MM.1S (cell line): ENCODE results near the gene IL22RA1.
A peak's percentile ranks its signal among the peaks of the same experiment; 100 is the strongest.

Experiments used
- DNase-seq: peaks from one replicate; pipeline ENCODE4 v3.0.0-alpha.2; 2015
- H2AFZ ChIP-seq: fragments of 300-600 bp; sonication (generic); 2 replicates; pipeline ENCODE4 v1.6.0; 2016; ENCODE audit warnings: antibody characterized with exemption, low read length
- H3F3A ChIP-seq: fragments of 300-600 bp; sonication (generic); 2 replicates; pipeline ENCODE4 v1.6.1; 2016; ENCODE audit warnings: mild to moderate bottlenecking, antibody characterized with exemption, low read length, moderate library complexity, mixed read lengths; ENCODE audit not compliant: insufficient read depth
- H3K27ac ChIP-seq: fragments of 300-600 bp; sonication (generic); 2 replicates; pipeline ENCODE4 v1.5.1; 2016; ENCODE audit warnings: mild to moderate bottlenecking, low read length
- H3K27me3 ChIP-seq: fragments of 300-600 bp; sonication (generic); replicated peaks from 2 replicates; pipeline ENCODE4 v1.6.0; 2016; ENCODE audit warnings: low read length; ENCODE audit not compliant: insufficient read depth
- H3K36me3 ChIP-seq: fragments of 300-600 bp; sonication (generic); replicated peaks from 2 replicates; pipeline ENCODE4 v1.6.1; 2016; ENCODE audit warnings: mild to moderate bottlenecking, low read length, mixed read lengths; ENCODE audit not compliant: insufficient read depth
- H3K4me1 ChIP-seq: fragments of 300-600 bp; sonication (generic); 2 replicates; pipeline ENCODE4 v1.6.1; 2016; ENCODE audit warnings: low read length, mixed read lengths
- H3K4me2 ChIP-seq: fragments of 300-600 bp; sonication (generic); 2 replicates; pipeline ENCODE4 v1.6.0; 2016; ENCODE audit warnings: low read depth, low read length
- H3K4me3 ChIP-seq: fragments of 300-600 bp; sonication (generic); 2 replicates; pipeline ENCODE4 v1.5.1; 2016; ENCODE audit warnings: low read length, mixed read lengths
- H3K79me2 ChIP-seq: fragments of 300-600 bp; sonication (generic); 2 replicates; pipeline ENCODE4 v1.6.1; 2016; ENCODE audit warnings: mixed run types, low read length, mixed read lengths
- H3K9ac ChIP-seq: fragments of 300-600 bp; sonication (generic); 2 replicates; pipeline ENCODE4 v1.6.1; 2016; ENCODE audit warnings: low read length, mixed read lengths
- H3K9me2 ChIP-seq: fragments of 300-600 bp; sonication (generic); replicated peaks from 2 replicates; pipeline ENCODE4 v1.6.1; 2016; ENCODE audit warnings: mild to moderate bottlenecking, low read length, mixed read lengths; ENCODE audit not compliant: insufficient read depth
- H3K9me3 ChIP-seq: fragments of 300-600 bp; sonication (generic); replicated peaks from 2 replicates; pipeline ENCODE4 v1.6.1; 2016; ENCODE audit warnings: mild to moderate bottlenecking, low read length, mixed read lengths; ENCODE audit not compliant: insufficient read depth
- H4K20me1 ChIP-seq: fragments of 300-600 bp; sonication (generic); 2 replicates; pipeline ENCODE4 v1.6.1; 2016; ENCODE audit warnings: mild to moderate bottlenecking, low read length, moderate library complexity, mixed read lengths; ENCODE audit not compliant: insufficient read depth
- CTCF ChIP-seq: fragments of 300-600 bp; sonication (generic); IDR thresholded peaks from 2 replicates; pipeline ENCODE4 v1.5.1; 2016; ENCODE audit warnings: antibody characterized with exemption, low read length, mixed read lengths
- EZH2 ChIP-seq: fragments of 300-600 bp; sonication (generic); optimal IDR thresholded peaks from 2 replicates; pipeline ENCODE3; 2017; ENCODE audit warnings: low read depth, mild to moderate bottlenecking, antibody characterized with exemption, low read length, mixed read lengths
- EZH2phosphoT487 ChIP-seq: fragments of 300-600 bp; sonication (generic); IDR thresholded peaks from 2 replicates; pipeline ENCODE4 v1.6.1; 2018; ENCODE audit warnings: antibody characterized with exemption, low read length

Gene IL22RA1

DNA sequence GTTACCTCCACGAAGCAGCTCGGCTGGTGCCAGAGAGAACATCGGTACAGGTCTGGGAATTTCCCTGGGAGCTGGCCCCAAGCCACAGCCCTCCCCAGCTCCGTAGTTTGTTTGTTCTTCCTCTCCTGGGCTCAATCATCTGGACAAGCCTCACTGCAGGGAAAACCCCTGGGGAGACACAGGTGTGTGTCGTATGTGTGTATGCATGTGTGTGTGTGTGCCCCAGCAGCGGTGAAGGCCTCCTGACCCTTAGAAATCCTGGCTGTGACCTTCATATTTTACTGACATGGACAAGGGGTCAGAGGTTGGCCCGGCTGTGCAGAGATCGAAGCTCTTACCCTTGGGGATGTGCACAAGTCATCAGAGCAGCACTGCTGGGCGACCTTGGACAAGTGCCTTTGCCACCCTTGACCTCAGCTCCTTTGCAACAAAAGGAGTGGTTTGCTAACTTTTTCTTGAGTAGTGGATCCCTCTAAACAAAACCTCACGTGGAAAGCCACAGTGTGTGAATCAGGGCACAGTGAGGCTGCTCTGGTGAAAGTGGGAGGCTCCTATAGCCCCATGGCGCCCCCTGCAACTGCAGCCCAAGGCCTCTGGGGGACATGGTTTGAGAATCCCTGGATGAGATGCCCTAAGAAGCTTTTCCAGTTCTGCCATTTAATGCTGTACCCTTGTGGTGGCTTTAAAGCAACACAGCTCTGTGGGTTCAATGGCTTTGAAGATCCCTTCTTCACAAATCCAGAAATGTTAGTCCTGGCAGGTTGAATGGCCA is 12.3 kb upstream of the IL22RA1 start:
- H3K9me3 ChIP-seq: no peaks in the 10 kb centered on the region
- no peak overlapping the region for H3K9ac ChIP-seq
- H3K27ac ChIP-seq: no peak overlapping the region
- H4K20me1 ChIP-seq: no peaks in the 10 kb centered on the region
- no peak overlapping the region for H3K4me3 ChIP-seq
- peaks cover 25% of the 10 kb centered on the region for H3F3A ChIP-seq
- DNase-seq: no peak
- H3K27me3 ChIP-seq: no peaks in the 10 kb centered on the region
- H2AFZ ChIP-seq: no peak overlapping the region
- peaks cover 2% of the 10 kb centered on the region; the same call in 1 of the 2 replicates for H3K4me1 ChIP-seq
- H3K79me2 ChIP-seq: no peaks in the 10 kb centered on the region
- H3K4me2 ChIP-seq: no peak overlapping the region
- peaks cover 11% of the 10 kb centered on the region; the same call in 1 of the 2 replicates for H3K36me3 ChIP-seq
- H3K9me2 ChIP-seq: no peaks in the 10 kb centered on the region
- TF ChIP-seq EZH2phosphoT487 (no peak), EZH2 (no peak), CTCF (peak; percentile 27; the same call in 1 of the 2 replicates)

- Histone ChIP-seq H2AFZ (no peak overlapping the region), H3K4me2 (no peak overlapping the region), H3K27ac (no peak overlapping the region), H3K9me3 (no peaks in the 10 kb centered on the region), H3K4me1 (peaks cover 4% of the 10 kb centered on the region; the same call in 1 of the 2 replicates), H4K20me1 (no peaks in the 10 kb centered on the region), H3K9me2 (no peaks in the 10 kb centered on the region), H3K36me3 (peaks cover 11% of the 10 kb centered on the region; the same call in 1 of the 2 replicates), H3K79me2 (no peaks in the 10 kb centered on the region), H3K9ac (no peak overlapping the region), H3K4me3 (no peak overlapping the region), H3F3A (peaks cover 25% of the 10 kb centered on the region), H3K27me3 (no peaks in the 10 kb centered on the region)
- DNase-seq: no peak
- TF ChIP-seq CTCF: no peak
- no peak for TF ChIP-seq EZH2phosphoT487
- TF ChIP-seq EZH2: no peak
Measured at GRCh38 chr1:24154215-24154614, 11.3 kb upstream of the IL22RA1 start.

DNA sequence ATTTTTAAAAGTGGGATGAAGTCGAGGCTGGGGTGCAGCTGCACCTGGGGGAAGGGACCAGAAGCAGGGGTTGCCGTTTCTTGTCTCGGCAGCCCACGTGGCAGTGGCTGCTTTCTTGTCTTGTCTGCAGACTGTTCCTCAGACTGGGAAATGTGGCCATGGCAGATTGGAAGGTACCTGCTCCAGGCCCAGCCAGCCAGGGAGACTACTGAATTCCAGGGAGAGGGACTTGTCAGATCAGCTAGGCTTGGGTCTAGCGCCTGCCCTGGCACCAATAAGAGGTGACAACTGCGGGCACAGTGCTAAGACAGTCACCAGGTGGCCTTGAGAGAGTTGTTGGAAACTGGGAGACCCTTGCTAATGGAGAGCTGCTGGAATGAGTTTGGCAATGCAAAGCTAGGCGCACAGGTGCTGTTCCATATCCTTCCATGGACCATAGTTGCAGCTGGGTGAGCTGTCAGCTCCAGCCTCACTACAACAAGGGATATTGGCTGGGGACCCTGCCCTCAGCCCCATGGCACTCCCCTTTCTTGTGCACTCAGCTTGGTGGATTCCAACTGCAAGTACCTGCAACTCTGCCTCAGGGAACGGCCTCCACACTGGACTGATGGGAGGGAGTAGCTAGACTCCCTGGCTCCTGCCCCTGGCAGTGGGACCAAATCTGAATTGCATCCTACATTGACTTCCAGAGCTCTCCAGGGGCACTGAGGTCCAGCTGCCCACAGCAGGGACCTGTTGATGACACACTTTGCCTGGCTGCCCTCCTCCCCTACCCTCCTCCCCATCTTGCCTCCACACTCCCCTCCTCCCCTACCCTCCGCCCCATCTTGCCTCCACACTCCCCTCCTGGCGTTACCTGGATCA is 9.9 kb upstream of the IL22RA1 start:
- DNase-seq: no peak
- Histone ChIP-seq H4K20me1 (no peaks in the 10 kb centered on the region), H3K4me3 (no peak overlapping the region), H3F3A (peaks cover 25% of the 10 kb centered on the region), H3K36me3 (peaks cover 11% of the 10 kb centered on the region; the same call in 1 of the 2 replicates), H3K9me2 (no peaks in the 10 kb centered on the region), H3K27ac (no peak overlapping the region), H3K9ac (no peak overlapping the region), H2AFZ (no peak overlapping the region), H3K27me3 (no peaks in the 10 kb centered on the region), H3K9me3 (no peaks in the 10 kb centered on the region), H3K4me2 (no peak overlapping the region), H3K4me1 (peaks cover 4% of the 10 kb centered on the region; the same call in 1 of the 2 replicates), H3K79me2 (no peaks in the 10 kb centered on the region)
- TF ChIP-seq CTCF: no peak
- TF ChIP-seq EZH2phosphoT487: no peak
- TF ChIP-seq EZH2: no peak
